HEK293 (cell line): ENCODE data around the gene ASCC1.
A peak's percentile ranks its signal among the peaks of the same experiment; 100 is the strongest.

Source experiments
- CTCF ChIA-PET: fragments of 350-600 bp; formaldehyde crosslinking; extraction: SDS; loops from one replicate; lab custom pipeline; 2021; ENCODE audit warnings: antibody characterized with exemption; lab: Yijun Ruan, JAX
- POLR2A ChIA-PET: fragments of 300-600 bp; formaldehyde crosslinking; extraction: SDS; loops from one replicate; lab custom pipeline; 2020; ENCODE audit warnings: antibody characterized with exemption, inconsistent platforms; lab: Yijun Ruan, JAX
- H3K27ac ChIP-seq: fragments of 200-500 bp; sonication (Bioruptor generic); 2 replicates; pipeline ENCODE4 v1.5.1; 2014; ENCODE audit warnings: low read depth, low read length, control low read depth, inconsistent platforms; ENCODE audit errors: extremely low read depth
- H3K36me3 ChIP-seq, 2 experiments: fragments of 200-500 bp in 1 of 2; sonication (Bioruptor generic) in 1 of 2; 1 replicate in 1 of 2; 2 replicates in 1 of 2; pipeline ENCODE4 v1.5.1; 2014 to 2017; ENCODE audit warnings: inconsistent platforms in 2 of 2, low read length in 2 of 2; ENCODE audit not compliant: control insufficient read depth in 2 of 2, insufficient read depth in 1 of 2
- H3K4me1 ChIP-seq: fragments of 200-500 bp; sonication (Bioruptor generic); 2 replicates; pipeline ENCODE4 v1.5.1; 2014; ENCODE audit warnings: mild to moderate bottlenecking, low read length, inconsistent platforms; ENCODE audit not compliant: control insufficient read depth, insufficient read depth
- H3K4me3 ChIP-seq: 2 replicates; pipeline ENCODE4 v1.5.1; 2011; ENCODE audit warnings: low read depth, mild to moderate bottlenecking, control low read depth, low read length, moderate library complexity
- H3K9me3 ChIP-seq: fragments of 200-500 bp; sonication (Bioruptor generic); 2 replicates; pipeline ENCODE4 v1.5.1; 2014; ENCODE audit warnings: low read depth, low read length, inconsistent platforms; ENCODE audit not compliant: control insufficient read depth, insufficient read depth
- EGR2 ChIP-seq: fragments of 450-650 bp; formaldehyde crosslinking; IDR thresholded peaks from 2 replicates; pipeline ENCODE4 v1.5.1; 2016; ENCODE audit warnings: low read depth, missing biosample characterization, missing genetic modification characterization
- KLF1 ChIP-seq: fragments of 450-650 bp; formaldehyde crosslinking; IDR thresholded peaks from 2 replicates; pipeline ENCODE4 v1.5.1; 2016; ENCODE audit warnings: missing biosample characterization, missing genetic modification characterization
- ZBTB20 ChIP-seq: fragments of 450-650 bp; formaldehyde crosslinking; IDR thresholded peaks from 2 replicates; pipeline ENCODE4 v1.5.1; 2016; ENCODE audit warnings: missing biosample characterization, missing genetic modification characterization
- ZBTB26 ChIP-seq: fragments of 450-650 bp; formaldehyde crosslinking; optimal IDR thresholded peaks from 2 replicates; pipeline ENCODE3; 2016; ENCODE audit warnings: missing biosample characterization, mild to moderate bottlenecking, missing genetic modification characterization
- ZNF223 ChIP-seq: fragments of 450-650 bp; formaldehyde crosslinking; IDR thresholded peaks from 2 replicates; pipeline ENCODE4 v1.5.1; 2016; ENCODE audit warnings: missing biosample characterization, missing genetic modification characterization
- ZNF324 ChIP-seq: fragments of 450-650 bp; formaldehyde crosslinking; IDR thresholded peaks from 2 replicates; pipeline ENCODE4 v1.5.1; 2016; ENCODE audit warnings: missing biosample characterization, missing genetic modification characterization
- ZNF335 ChIP-seq: fragments of 450-650 bp; formaldehyde crosslinking; conservative IDR thresholded peaks from 2 replicates; pipeline ENCODE4 v1.5.1; 2016; ENCODE audit warnings: missing biosample characterization, missing genetic modification characterization
- ZNF426 ChIP-seq: fragments of 450-650 bp; formaldehyde crosslinking; IDR thresholded peaks from 2 replicates; pipeline ENCODE4 v1.5.1; 2017; ENCODE audit warnings: missing biosample characterization, missing genetic modification characterization, mild to moderate bottlenecking, inconsistent platforms, moderate library complexity
- ZNF521 ChIP-seq: fragments of 450-650 bp; formaldehyde crosslinking; IDR thresholded peaks from 2 replicates; pipeline ENCODE4 v1.5.1; 2017; ENCODE audit warnings: missing biosample characterization, mild to moderate bottlenecking, missing genetic modification characterization
- ZNF555 ChIP-seq: fragments of 450-650 bp; formaldehyde crosslinking; conservative IDR thresholded peaks from 2 replicates; pipeline ENCODE4 v1.5.1; 2017; ENCODE audit warnings: missing biosample characterization, mild to moderate bottlenecking, missing genetic modification characterization, inconsistent platforms
- ZNF580 ChIP-seq: fragments of 450-650 bp; formaldehyde crosslinking; IDR thresholded peaks from 2 replicates; pipeline ENCODE4 v1.5.1; 2016; ENCODE audit warnings: missing biosample characterization, missing genetic modification characterization
- ZNF600 ChIP-seq: fragments of 450-650 bp; formaldehyde crosslinking; IDR thresholded peaks from 2 replicates; pipeline ENCODE4 v1.5.1; 2016; ENCODE audit warnings: missing biosample characterization, missing genetic modification characterization
- ZNF660 ChIP-seq: fragments of 450-650 bp; IDR thresholded peaks from 2 replicates; pipeline ENCODE4 v1.5.1; 2018; ENCODE audit warnings: missing biosample characterization, mild to moderate bottlenecking, missing genetic modification characterization
- ZNF747 ChIP-seq: fragments of 450-650 bp; formaldehyde crosslinking; IDR thresholded peaks from 2 replicates; pipeline ENCODE4 v1.5.1; 2016; ENCODE audit warnings: missing biosample characterization, missing genetic modification characterization
- ZNF792 ChIP-seq: fragments of 450-650 bp; formaldehyde crosslinking; IDR thresholded peaks from 2 replicates; pipeline ENCODE4 v1.5.1; 2016; ENCODE audit warnings: missing biosample characterization, missing genetic modification characterization
- ZSCAN30 ChIP-seq: fragments of 450-650 bp; IDR thresholded peaks from 2 replicates; pipeline ENCODE4 v1.5.1; 2018; ENCODE audit warnings: missing biosample characterization, mild to moderate bottlenecking, missing genetic modification characterization, moderate library complexity
- TF ChIP-seq, protein P1 (sequence below): fragments of 450-650 bp; formaldehyde crosslinking; IDR thresholded peaks from 2 replicates; pipeline ENCODE4 v1.5.1; 2016; ENCODE audit warnings: missing biosample characterization, missing genetic modification characterization
- TF ChIP-seq, protein P2 (sequence below): fragments of 450-650 bp; formaldehyde crosslinking; IDR thresholded peaks from 2 replicates; pipeline ENCODE4 v1.5.1; 2016; ENCODE audit warnings: missing biosample characterization, missing genetic modification characterization
- TF ChIP-seq, protein P3 (sequence below): fragments of 450-650 bp; formaldehyde crosslinking; IDR thresholded peaks from 2 replicates; pipeline ENCODE4 v1.5.1; 2016; ENCODE audit warnings: missing biosample characterization, missing genetic modification characterization

ASCC1 gene

DNA sequence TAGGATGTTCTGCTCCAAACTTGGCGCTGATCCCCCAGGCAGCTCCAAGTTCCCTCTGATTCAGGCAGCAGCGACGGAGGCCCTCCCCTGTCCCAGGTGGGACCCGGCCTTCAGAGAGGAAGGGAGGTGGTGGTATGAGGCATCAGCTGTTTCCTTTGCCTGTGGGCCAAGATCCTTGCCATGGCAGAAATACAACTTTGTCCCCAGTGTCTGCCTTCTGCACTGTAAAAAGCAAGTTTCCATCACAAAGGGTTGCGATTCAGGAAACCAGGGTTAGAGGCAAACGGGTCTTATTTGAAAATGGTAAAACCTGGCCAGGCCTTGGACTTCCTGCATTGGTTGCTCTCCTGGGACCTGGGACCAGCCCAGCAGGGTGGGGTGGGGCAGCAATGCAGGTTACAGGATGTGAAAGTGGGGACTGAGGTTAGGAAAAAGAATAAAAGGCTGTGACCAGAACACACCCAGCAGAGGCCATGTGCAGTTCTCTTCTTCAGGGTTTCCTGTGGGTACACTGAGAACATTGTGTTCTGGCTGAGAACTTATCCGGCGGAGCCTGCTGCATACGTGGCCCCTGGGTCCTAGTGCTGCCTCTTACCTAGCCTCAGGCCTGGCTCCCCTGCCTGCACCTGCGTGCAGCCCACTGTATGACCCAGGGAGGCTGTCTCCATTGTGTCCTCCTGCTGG, 32.5 kb upstream of the ASCC1 start (continued):
- TF ChIP-seq ZNF223 (tag by site-specific recombination) (peak; percentile 79), ZNF660 (tag by site-specific recombination) (0 out of 2 replicates have a peak, but pooled peaks have one; percentile 29), KLF1 (tag by site-specific recombination) (peak; percentile 41; the same call in 1 of the 2 replicates), ZBTB26 (tag by site-specific recombination) (peak; percentile 8), ZNF792 (tag by site-specific recombination) (peak; percentile 66; the same call in 1 of the 2 replicates), ZNF335 (tag by site-specific recombination) (peak; percentile 95), ZNF324 (tag by site-specific recombination) (0 out of 2 replicates have a peak, but pooled peaks have one; percentile 32), ZNF580 (tag by site-specific recombination) (0 out of 2 replicates have a peak, but pooled peaks have one; percentile 7), ZNF426 (tag by site-specific recombination) (no peak), ZNF521 (tag by site-specific recombination) (no peak), ZSCAN30 (tag by site-specific recombination) (peak; percentile 56; the same call in 1 of the 2 replicates)
- TF ChIP-seq, protein P1, sequence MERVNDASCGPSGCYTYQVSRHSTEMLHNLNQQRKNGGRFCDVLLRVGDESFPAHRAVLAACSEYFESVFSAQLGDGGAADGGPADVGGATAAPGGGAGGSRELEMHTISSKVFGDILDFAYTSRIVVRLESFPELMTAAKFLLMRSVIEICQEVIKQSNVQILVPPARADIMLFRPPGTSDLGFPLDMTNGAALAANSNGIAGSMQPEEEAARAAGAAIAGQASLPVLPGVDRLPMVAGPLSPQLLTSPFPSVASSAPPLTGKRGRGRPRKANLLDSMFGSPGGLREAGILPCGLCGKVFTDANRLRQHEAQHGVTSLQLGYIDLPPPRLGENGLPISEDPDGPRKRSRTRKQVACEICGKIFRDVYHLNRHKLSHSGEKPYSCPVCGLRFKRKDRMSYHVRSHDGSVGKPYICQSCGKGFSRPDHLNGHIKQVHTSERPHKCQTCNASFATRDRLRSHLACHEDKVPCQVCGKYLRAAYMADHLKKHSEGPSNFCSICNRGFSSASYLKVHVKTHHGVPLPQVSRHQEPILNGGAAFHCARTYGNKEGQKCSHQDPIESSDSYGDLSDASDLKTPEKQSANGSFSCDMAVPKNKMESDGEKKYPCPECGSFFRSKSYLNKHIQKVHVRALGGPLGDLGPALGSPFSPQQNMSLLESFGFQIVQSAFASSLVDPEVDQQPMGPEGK: peak; percentile 39; the same call in 1 of the 2 replicates
- TF ChIP-seq, protein P2, sequence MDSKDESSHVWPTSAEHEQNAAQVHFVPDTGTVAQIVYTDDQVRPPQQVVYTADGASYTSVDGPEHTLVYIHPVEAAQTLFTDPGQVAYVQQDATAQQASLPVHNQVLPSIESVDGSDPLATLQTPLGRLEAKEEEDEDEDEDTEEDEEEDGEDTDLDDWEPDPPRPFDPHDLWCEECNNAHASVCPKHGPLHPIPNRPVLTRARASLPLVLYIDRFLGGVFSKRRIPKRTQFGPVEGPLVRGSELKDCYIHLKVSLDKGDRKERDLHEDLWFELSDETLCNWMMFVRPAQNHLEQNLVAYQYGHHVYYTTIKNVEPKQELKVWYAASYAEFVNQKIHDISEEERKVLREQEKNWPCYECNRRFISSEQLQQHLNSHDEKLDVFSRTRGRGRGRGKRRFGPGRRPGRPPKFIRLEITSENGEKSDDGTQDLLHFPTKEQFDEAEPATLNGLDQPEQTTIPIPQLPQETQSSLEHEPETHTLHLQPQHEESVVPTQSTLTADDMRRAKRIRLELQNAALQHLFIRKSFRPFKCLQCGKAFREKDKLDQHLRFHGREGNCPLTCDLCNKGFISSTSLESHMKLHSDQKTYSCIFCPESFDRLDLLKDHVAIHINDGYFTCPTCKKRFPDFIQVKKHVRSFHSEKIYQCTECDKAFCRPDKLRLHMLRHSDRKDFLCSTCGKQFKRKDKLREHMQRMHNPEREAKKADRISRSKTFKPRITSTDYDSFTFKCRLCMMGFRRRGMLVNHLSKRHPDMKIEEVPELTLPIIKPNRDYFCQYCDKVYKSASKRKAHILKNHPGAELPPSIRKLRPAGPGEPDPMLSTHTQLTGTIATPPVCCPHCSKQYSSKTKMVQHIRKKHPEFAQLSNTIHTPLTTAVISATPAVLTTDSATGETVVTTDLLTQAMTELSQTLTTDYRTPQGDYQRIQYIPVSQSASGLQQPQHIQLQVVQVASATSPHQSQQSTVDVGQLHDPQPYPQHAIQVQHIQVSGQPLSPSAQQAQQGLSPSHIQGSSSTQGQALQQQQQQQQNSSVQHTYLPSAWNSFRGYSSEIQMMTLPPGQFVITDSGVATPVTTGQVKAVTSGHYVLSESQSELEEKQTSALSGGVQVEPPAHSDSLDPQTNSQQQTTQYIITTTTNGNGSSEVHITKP (tag by site-specific recombination): peak; percentile 57
- TF ChIP-seq, all 188 proteins: peak for 20

DNA sequence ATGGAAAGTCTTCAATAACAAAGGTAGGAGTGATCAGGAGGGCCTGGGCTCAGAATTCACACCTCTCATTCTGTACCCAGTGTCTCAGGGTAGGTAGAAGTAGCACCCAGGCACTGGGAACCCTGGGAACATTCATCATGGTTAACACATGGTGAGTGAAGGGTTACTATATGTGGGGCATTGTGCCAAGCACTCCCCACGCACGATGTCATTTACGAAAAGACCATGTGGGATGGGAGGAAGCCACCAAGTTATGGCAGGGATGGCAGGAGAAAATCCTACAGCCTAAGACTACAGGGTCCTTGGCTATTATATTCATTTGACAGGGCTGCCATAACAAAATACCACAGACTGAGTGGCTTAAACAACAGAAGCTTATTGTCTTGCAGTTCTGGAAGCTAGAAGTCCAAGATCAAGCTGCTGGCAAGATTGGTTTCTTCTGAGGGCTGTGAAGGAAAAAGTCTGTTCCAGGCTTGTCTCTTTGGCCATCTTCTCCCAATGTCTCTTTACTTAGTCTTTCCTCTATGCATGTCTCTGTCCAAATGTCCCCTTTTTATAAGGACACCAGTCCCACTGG, 30.0 kb upstream of the ASCC1 start:
- Histone ChIP-seq H3K4me3 (no peak overlapping the region), H3K9me3 (no peaks in the 10 kb centered on the region), H3K4me1 (peaks cover 22% of the 10 kb centered on the region), H3K36me3 (no peaks in the 10 kb centered on the region), H3K27ac (peak overlapping the region; percentile 90)
- CTCF ChIA-PET: interaction anchor here (0.6 to 1.2 kb wide), 3 partner anchors 8 to 81 kb away, joined by 3 read pairs; no protein-coding TSS in a partner anchor
- POLR2A ChIA-PET: interaction anchor here (1.6 to 3.0 kb wide), 3 partner anchors 9 to 29 kb away, joined by 4 to 11 read pairs (median 7); no protein-coding TSS in a partner anchor
- TF ChIP-seq ZNF555 (tag by site-specific recombination) (no peak), EGR2 (tag by site-specific recombination) (peak; percentile 77), ZNF600 (tag by site-specific recombination) (0 out of 2 replicates have a peak, but pooled peaks have one; percentile 14), ZNF747 (tag by site-specific recombination) (no peak), ZBTB20 (tag by site-specific recombination) (peak; percentile 52; the same call in 1 of the 2 replicates)
- TF ChIP-seq, protein P3, sequence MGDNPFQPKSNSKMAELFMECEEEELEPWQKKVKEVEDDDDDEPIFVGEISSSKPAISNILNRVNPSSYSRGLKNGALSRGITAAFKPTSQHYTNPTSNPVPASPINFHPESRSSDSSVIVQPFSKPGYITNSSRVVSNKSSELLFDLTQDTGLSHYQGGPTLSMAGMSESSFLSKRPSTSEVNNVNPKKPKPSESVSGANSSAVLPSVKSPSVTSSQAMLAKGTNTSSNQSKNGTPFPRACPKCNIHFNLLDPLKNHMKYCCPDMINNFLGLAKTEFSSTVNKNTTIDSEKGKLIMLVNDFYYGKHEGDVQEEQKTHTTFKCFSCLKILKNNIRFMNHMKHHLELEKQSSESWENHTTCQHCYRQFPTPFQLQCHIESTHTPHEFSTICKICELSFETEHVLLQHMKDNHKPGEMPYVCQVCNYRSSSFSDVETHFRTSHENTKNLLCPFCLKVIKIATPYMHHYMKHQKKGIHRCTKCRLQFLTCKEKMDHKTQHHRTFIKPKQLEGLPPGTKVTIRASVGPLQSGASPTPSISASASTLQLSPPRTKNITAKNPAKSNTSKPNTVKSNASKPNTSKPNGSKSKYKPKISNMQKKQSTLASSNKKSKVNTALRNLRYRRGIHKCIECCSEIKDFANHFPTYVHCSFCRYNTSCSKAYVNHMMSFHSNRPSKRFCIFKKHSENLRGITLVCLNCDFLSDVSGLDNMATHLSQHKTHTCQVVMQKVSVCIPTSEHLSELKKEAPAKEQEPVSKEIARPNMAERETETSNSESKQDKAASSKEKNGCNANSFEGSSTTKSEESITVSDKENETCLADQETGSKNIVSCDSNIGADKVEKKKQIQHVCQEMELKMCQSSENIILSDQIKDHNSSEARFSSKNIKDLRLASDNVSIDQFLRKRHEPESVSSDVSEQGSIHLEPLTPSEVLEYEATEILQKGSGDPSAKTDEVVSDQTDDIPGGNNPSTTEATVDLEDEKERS (tag by site-specific recombination): no peak
- TF ChIP-seq, protein P2 (tag by site-specific recombination): peak; percentile 96
